Natural killer cell (primary cell): Measurements from ENCODE around the gene SLC23A2. TPM values are rescaled to one million over a fixed set of nuclear protein-coding genes. Genes with fewer than 3 reads are reported as not detected.

Experiments
- ATAC-seq, 3 donors: fragments of 150-1000 bp in 2 of 3; fragments of 200-7000 bp in 1 of 3; cut with Tn5 transposase; 1 replicate in 1 of 3; 2 replicates in 2 of 3; pipeline ENCODE4 v1.10.0; 2021; ENCODE audit warnings: mild to moderate bottlenecking in 2 of 3, moderate library complexity in 2 of 3
- DNase-seq, 2 donors: peaks; one replicate each; pipeline versions ENCODE4 v3.0.0 to v3.0.0-alpha.2; 2013 to 2021; ENCODE audit warnings: mixed read lengths in 1 of 2
- H3K27ac ChIP-seq: one replicate; pipeline ENCODE4 v1.5.1; 2013; ENCODE audit warnings: mild to moderate bottlenecking, low read length
- H3K27me3 ChIP-seq: one replicate; pipeline ENCODE4 v1.6.1; 2013; ENCODE audit warnings: low read length; ENCODE audit not compliant: control insufficient read depth, insufficient read depth
- H3K36me3 ChIP-seq: one replicate; pipeline ENCODE4 v1.6.1; 2013; ENCODE audit warnings: low read length; ENCODE audit not compliant: control insufficient read depth, insufficient read depth
- H3K4me1 ChIP-seq: one replicate; pipeline ENCODE4 v1.6.1; 2013; ENCODE audit warnings: low read length; ENCODE audit not compliant: control insufficient read depth, insufficient read depth
- H3K4me3 ChIP-seq: one replicate; pipeline ENCODE4 v1.5.1; 2013; ENCODE audit warnings: low read length
- H3K9me3 ChIP-seq: one replicate; pipeline ENCODE4 v1.6.1; 2013; ENCODE audit warnings: low read length; ENCODE audit not compliant: control insufficient read depth, insufficient read depth
- H3K27ac Mint-ChIP-seq, 2 donors: one replicate each; pipeline ENCODE4 v1.8.0; 2022; ENCODE audit warnings: mild to moderate bottlenecking in 2 of 2, mixed read lengths in 2 of 2, moderate library complexity in 1 of 2
- H3K27me3 Mint-ChIP-seq, 2 donors: one replicate each; pipeline ENCODE4 v1.8.0; 2022; ENCODE audit warnings: low read depth in 2 of 2, mixed read lengths in 2 of 2
- H3K36me3 Mint-ChIP-seq: one replicate; pipeline ENCODE4 v1.8.0; 2022; ENCODE audit warnings: mixed read lengths
- H3K4me1 Mint-ChIP-seq, 2 donors: one replicate each; pipeline ENCODE4 v1.8.0; 2022; ENCODE audit warnings: mixed read lengths in 2 of 2
- H3K4me3 Mint-ChIP-seq: one replicate; pipeline ENCODE4 v1.8.0; 2022; ENCODE audit warnings: mild to moderate bottlenecking, moderate library complexity, mixed read lengths
- H3K9me3 Mint-ChIP-seq, 2 donors: one replicate each; pipeline ENCODE4 v1.8.0; 2022; ENCODE audit warnings: mixed read lengths in 2 of 2
- WGBS: methylation state at CpG from one replicate; pipeline ENCODE4 v1.1.7; 2013; ENCODE audit warnings: missing lambda C conversion rate; ENCODE audit not compliant: insufficient coverage; 5-methylcytosine and 5-hydroxymethylcytosine counted together
- intact Hi-C: fragments of 100-400 bp; cut with micrococcal nuclease; formaldehyde crosslinking; loops from one replicate; pipeline ENCODE4 v1.14.2; 2022
- total RNA-seq, 4 donors: library from RNA; stranded (reverse); fragments of 120-200 nt in 1 of 4; gene quantifications; one replicate each; pipeline versions ENCODE4 v1.2.3 to v1.2.4, GENCODE V29; 2013 to 2022
- TF ChIP-seq, protein P1 (sequence below): fragments of 200-600 bp; IDR thresholded peaks from one replicate; pipeline ENCODE4 v1.8.0; 2022; ENCODE audit warnings: antibody characterized with exemption

SLC23A2 gene
- total RNA-seq, 3 donors from 2014 or later (not counting 1 experiment from before 2014, with no cell fraction given) = 21.8 to 31.5 (median 26.0) TPM

- Mint-ChIP-seq H3K27ac (no peak overlapping the region), H3K36me3 (no peaks in the 10 kb centered on the region), H3K4me1 (peaks cover 8% of the 10 kb centered on the region in 2 donors), H3K27me3 (no peaks in the 10 kb centered on the region), H3K4me3 (no peak overlapping the region), H3K9me3 (no peaks in the 10 kb centered on the region)
- intact Hi-C loops = no loop called here
- 93% methylated on average over 6 of the region's 7 CpGs for WGBS
- ATAC-seq (no peak), DNase-seq (no peak)
- H3K9me3 ChIP-seq = no peaks in the 10 kb centered on the region
- H3K27ac ChIP-seq = no peak overlapping the region
- H3K36me3 ChIP-seq = no peaks in the 10 kb centered on the region
- TF ChIP-seq, protein P1, sequence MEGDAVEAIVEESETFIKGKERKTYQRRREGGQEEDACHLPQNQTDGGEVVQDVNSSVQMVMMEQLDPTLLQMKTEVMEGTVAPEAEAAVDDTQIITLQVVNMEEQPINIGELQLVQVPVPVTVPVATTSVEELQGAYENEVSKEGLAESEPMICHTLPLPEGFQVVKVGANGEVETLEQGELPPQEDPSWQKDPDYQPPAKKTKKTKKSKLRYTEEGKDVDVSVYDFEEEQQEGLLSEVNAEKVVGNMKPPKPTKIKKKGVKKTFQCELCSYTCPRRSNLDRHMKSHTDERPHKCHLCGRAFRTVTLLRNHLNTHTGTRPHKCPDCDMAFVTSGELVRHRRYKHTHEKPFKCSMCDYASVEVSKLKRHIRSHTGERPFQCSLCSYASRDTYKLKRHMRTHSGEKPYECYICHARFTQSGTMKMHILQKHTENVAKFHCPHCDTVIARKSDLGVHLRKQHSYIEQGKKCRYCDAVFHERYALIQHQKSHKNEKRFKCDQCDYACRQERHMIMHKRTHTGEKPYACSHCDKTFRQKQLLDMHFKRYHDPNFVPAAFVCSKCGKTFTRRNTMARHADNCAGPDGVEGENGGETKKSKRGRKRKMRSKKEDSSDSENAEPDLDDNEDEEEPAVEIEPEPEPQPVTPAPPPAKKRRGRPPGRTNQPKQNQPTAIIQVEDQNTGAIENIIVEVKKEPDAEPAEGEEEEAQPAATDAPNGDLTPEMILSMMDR = no peak
- no peaks in the 10 kb centered on the region for H3K27me3 ChIP-seq
- H3K4me3 ChIP-seq = no peak overlapping the region
- peaks cover 3% of the 10 kb centered on the region for H3K4me1 ChIP-seq
Measured at GRCh38 chr20:4848041-4848440, 153.3 kb downstream of the SLC23A2 start.

- ATAC-seq (no peak), DNase-seq (no peak)
- Mint-ChIP-seq H3K4me3 (no peak overlapping the region), H3K4me1 (peaks cover 8% of the 10 kb centered on the region in 2 donors), H3K27ac (no peak overlapping the region), H3K36me3 (no peaks in the 10 kb centered on the region), H3K27me3 (no peaks in the 10 kb centered on the region), H3K9me3 (no peaks in the 10 kb centered on the region)
- TF ChIP-seq, protein P1 = no peak
- Histone ChIP-seq H3K4me3 (no peak overlapping the region), H3K36me3 (no peaks in the 10 kb centered on the region), H3K27ac (no peak overlapping the region), H3K4me1 (peaks cover 3% of the 10 kb centered on the region), H3K27me3 (no peaks in the 10 kb centered on the region), H3K9me3 (no peaks in the 10 kb centered on the region)
- intact Hi-C loops = no loop called here
- 98% methylated on average over 2 of the region's 2 CpGs for WGBS
Measured at GRCh38 chr20:4846821-4847220, 154.5 kb downstream of the SLC23A2 start.

- Histone ChIP-seq H3K27me3 (no peaks in the 10 kb centered on the region), H3K9me3 (no peaks in the 10 kb centered on the region), H3K4me1 (peaks cover 3% of the 10 kb centered on the region), H3K4me3 (no peak overlapping the region), H3K36me3 (no peaks in the 10 kb centered on the region), H3K27ac (no peak overlapping the region)
- Mint-ChIP-seq H3K9me3 (no peaks in the 10 kb centered on the region), H3K27ac (peak overlapping the region in 1 of 2 donors; percentile 84), H3K27me3 (no peaks in the 10 kb centered on the region), H3K4me1 (peaks cover 8% of the 10 kb centered on the region in 2 donors), H3K4me3 (no peak overlapping the region), H3K36me3 (no peaks in the 10 kb centered on the region)
- TF ChIP-seq, protein P1 = no peak
- intact Hi-C loops = no loop called here
- 91% methylated on average over 8 of the region's 9 CpGs for WGBS
- DNase-seq (no peak), ATAC-seq (no peak)
Measured at GRCh38 chr20:4844751-4845465, 156.4 kb downstream of the SLC23A2 start.

DNA sequence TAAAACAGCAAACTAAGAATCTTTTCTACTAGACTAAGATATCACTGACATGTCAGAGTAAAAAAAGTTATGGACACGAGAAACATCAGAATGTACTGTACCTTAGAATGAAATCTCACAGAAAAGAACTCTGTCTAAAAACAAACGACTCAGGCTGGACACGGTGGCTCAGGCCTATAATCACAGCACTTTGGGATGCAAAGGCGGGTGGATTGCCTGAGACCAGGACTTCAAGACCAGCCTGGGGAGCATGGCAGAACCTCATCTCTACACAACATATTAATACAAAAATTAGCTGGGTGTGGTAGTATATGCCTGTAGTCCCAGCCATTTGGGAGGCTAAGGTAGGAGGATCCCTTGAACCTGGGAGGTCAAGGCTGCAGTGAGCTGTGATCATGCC is 157.0 kb downstream of the SLC23A2 start:
- H3K4me3 Mint-ChIP-seq = no peak overlapping the region
- H3K27ac Mint-ChIP-seq = peak overlapping the region in 1 of 2 donors; percentile 84
- Histone ChIP-seq H3K4me3 (no peak overlapping the region), H3K27ac (no peak overlapping the region), H3K9me3 (no peaks in the 10 kb centered on the region), H3K36me3 (no peaks in the 10 kb centered on the region), H3K4me1 (peaks cover 3% of the 10 kb centered on the region), H3K27me3 (no peaks in the 10 kb centered on the region)
- H3K4me1 Mint-ChIP-seq = peaks cover 8% of the 10 kb centered on the region in 2 donors
- ATAC-seq = no peak
- DNase-seq = no peak
- no peaks in the 10 kb centered on the region for H3K27me3 Mint-ChIP-seq
- intact Hi-C loops = no loop called here
- TF ChIP-seq, protein P1 = no peak
- 85% methylated on average over 4 of the region's 4 CpGs for WGBS
- H3K36me3 Mint-ChIP-seq = no peaks in the 10 kb centered on the region
- no peaks in the 10 kb centered on the region for H3K9me3 Mint-ChIP-seq
